ENCODE results near the gene COG1. TPM values are rescaled to one million over a fixed set of nuclear protein-coding genes. Genes with fewer than 3 reads are reported as not detected.

Gene COG1
- total RNA-seq, 2 donors from 2014 or later: 27.1 to 27.8 TPM

GRCh38 chr17:73200476-73200875 lies 7.6 kb downstream of the COG1 start:
- H3K36me3 Mint-ChIP-seq (ENCODE audit: low read depth): peaks cover 83% of the 10 kb centered on the region

GRCh38 chr17:73201215-73202069 lies 8.6 kb downstream of the COG1 start:
- Histone ChIP-seq H3K27ac (ENCODE audit: low read depth, low read length) (no peak overlapping the region), H3K4me3 (ENCODE audit: low read length) (no peak overlapping the region), H3K36me3 (ENCODE audit: control insufficient read depth, insufficient read depth, low read length) (peaks cover 88% of the 10 kb centered on the region), H3K9me3 (ENCODE audit: control insufficient read depth, low read length) (no peaks in the 10 kb centered on the region), H3K27me3 (ENCODE audit: control insufficient read depth, insufficient read depth, low read length, poor library complexity, severe bottlenecking) (no peaks in the 10 kb centered on the region), H3K4me1 (ENCODE audit: control insufficient read depth, insufficient read depth, low read length) (peaks cover 10% of the 10 kb centered on the region), H3K9ac (ENCODE audit: extremely low read depth, low read length, poor library complexity, severe bottlenecking) (no peak overlapping the region)
- peaks cover 20% of the 10 kb centered on the region for H3K4me1 Mint-ChIP-seq
- 89 to 93% methylated on average over 17 to 19 of the region's 19 CpGs for whole genome bisulfite sequencing, 2 experiments (ENCODE audit: insufficient coverage in 1 of 2, insufficient read length in 1 of 2)
- H3K27me3 Mint-ChIP-seq (ENCODE audit: insufficient read depth): no peaks in the 10 kb centered on the region
- no peaks in the 10 kb centered on the region for H3K9me3 Mint-ChIP-seq
- DNase-seq: no peak
- TF ChIP-seq CTCF (conservative IDR thresholded peaks at IDR 0.05): no peak
- H3K36me3 Mint-ChIP-seq (ENCODE audit: low read depth): peaks cover 89% of the 10 kb centered on the region
- no peak overlapping the region for H3K4me3 Mint-ChIP-seq
- H3K27ac Mint-ChIP-seq: peak overlapping the region; percentile 10

More at GRCh38 chr17:73200476-73200875, 7.6 kb downstream of the COG1 start:
- no peak for TF ChIP-seq CTCF (conservative IDR thresholded peaks at IDR 0.05)
- Mint-ChIP-seq H3K9me3 (no peaks in the 10 kb centered on the region), H3K4me3 (no peak overlapping the region), H3K27ac (no peak overlapping the region), H3K4me1 (peaks cover 19% of the 10 kb centered on the region), H3K27me3 (ENCODE audit: insufficient read depth) (no peaks in the 10 kb centered on the region)
- WGBS, 2 experiments (ENCODE audit: insufficient coverage in 1 of 2, insufficient read length in 1 of 2): 94 to 99% methylated on average over 9 to 10 of the region's 10 CpGs
- Histone ChIP-seq H3K36me3 (ENCODE audit: control insufficient read depth, insufficient read depth, low read length) (peaks cover 82% of the 10 kb centered on the region), H3K27me3 (ENCODE audit: control insufficient read depth, insufficient read depth, low read length, poor library complexity, severe bottlenecking) (no peaks in the 10 kb centered on the region), H3K4me3 (ENCODE audit: low read length) (no peak overlapping the region), H3K27ac (ENCODE audit: low read depth, low read length) (no peak overlapping the region), H3K4me1 (ENCODE audit: control insufficient read depth, insufficient read depth, low read length) (peaks cover 10% of the 10 kb centered on the region), H3K9ac (ENCODE audit: extremely low read depth, low read length, poor library complexity, severe bottlenecking) (no peak overlapping the region), H3K9me3 (ENCODE audit: control insufficient read depth, low read length) (no peaks in the 10 kb centered on the region)
- DNase-seq: no peak

GRCh38 chr17:73203135-73203787 lies 10.4 kb downstream of the COG1 start:
- WGBS, 2 experiments (ENCODE audit: insufficient coverage in 1 of 2, insufficient read length in 1 of 2): 93 to 94% methylated on average over 7 to 8 of the region's 8 CpGs
- no peaks in the 10 kb centered on the region for H3K27me3 ChIP-seq (ENCODE audit: control insufficient read depth, insufficient read depth, low read length, poor library complexity, severe bottlenecking)
- Mint-ChIP-seq H3K36me3 (ENCODE audit: low read depth) (peaks cover 86% of the 10 kb centered on the region), H3K9me3 (no peaks in the 10 kb centered on the region), H3K4me1 (peaks cover 20% of the 10 kb centered on the region), H3K27ac (peak overlapping the region; percentile 87), H3K27me3 (ENCODE audit: insufficient read depth) (no peaks in the 10 kb centered on the region), H3K4me3 (peak overlapping the region; percentile 16)
- no peak for TF ChIP-seq CTCF (conservative IDR thresholded peaks at IDR 0.05)
- H3K4me3 ChIP-seq (ENCODE audit: low read length): no peak overlapping the region
- no peaks in the 10 kb centered on the region for H3K9me3 ChIP-seq (ENCODE audit: control insufficient read depth, low read length)
- no peak overlapping the region for H3K9ac ChIP-seq (ENCODE audit: extremely low read depth, low read length, poor library complexity, severe bottlenecking)
- H3K27ac ChIP-seq (ENCODE audit: low read depth, low read length): no peak overlapping the region
- no peak for DNase-seq
- peaks cover 89% of the 10 kb centered on the region for H3K36me3 ChIP-seq (ENCODE audit: control insufficient read depth, insufficient read depth, low read length)
- peaks cover 10% of the 10 kb centered on the region for H3K4me1 ChIP-seq (ENCODE audit: control insufficient read depth, insufficient read depth, low read length)
